HG02588 (cell line): Measurements from ENCODE around the gene WNK2.

ENCODE experiments used
- ATAC-seq: cut with Tn5 transposase; IDR thresholded peaks from one replicate; pipeline ENCODE4 v1.9.1; 2021; ENCODE audit warnings: mild to moderate bottlenecking, moderate library complexity; ENCODE audit not compliant: unreplicated experiment

Gene WNK2

GRCh38 chr9:93252116-93252780 lies 68.3 kb downstream of the WNK2 start:
- no peak for ATAC-seq

GRCh38 chr9:93252781-93253530 lies 69.0 kb downstream of the WNK2 start:
- ATAC-seq = no peak

DNA sequence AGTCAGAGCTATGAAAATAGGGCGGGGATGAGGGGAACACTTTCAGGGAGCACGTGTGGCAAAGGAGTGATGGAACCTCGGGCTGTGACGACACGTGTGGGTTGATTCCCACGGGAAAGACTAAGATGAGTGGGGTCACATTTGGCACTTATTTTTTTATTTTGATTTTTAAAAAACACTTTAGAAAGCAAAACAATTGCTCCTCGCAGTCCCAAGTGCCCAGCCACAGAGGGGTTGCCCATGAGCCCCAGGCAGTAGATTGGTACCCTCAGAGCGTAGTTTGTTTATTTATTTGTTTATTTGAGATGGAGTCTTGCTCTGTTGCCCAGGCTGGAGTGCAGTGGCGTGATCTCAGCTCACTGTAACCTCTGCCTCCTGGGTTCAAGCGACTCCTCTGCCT lies 69.7 kb downstream of the WNK2 start:
- ATAC-seq = no peak

DNA sequence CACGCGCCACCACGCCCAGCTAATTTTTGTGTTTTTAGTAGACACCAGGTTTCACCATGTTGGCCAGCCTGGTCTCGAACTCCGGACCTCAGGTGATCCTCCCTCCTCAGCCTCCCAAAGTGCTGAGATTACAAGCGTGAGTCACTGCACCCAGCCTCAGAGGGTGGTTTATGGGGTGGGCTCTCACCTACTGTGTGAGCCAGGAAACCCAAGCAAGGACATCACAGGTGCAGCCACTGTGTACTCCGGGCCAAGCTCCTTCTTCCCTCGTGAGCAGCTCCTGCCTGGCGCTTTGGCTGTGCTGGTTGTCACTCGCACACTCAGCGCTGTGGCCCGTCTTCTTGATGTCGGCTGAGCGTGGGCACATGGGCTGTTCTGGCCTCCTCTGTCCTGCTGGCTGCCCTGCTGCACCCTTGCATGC lies 70.1 kb downstream of the WNK2 start:
- ATAC-seq = no peak

DNA sequence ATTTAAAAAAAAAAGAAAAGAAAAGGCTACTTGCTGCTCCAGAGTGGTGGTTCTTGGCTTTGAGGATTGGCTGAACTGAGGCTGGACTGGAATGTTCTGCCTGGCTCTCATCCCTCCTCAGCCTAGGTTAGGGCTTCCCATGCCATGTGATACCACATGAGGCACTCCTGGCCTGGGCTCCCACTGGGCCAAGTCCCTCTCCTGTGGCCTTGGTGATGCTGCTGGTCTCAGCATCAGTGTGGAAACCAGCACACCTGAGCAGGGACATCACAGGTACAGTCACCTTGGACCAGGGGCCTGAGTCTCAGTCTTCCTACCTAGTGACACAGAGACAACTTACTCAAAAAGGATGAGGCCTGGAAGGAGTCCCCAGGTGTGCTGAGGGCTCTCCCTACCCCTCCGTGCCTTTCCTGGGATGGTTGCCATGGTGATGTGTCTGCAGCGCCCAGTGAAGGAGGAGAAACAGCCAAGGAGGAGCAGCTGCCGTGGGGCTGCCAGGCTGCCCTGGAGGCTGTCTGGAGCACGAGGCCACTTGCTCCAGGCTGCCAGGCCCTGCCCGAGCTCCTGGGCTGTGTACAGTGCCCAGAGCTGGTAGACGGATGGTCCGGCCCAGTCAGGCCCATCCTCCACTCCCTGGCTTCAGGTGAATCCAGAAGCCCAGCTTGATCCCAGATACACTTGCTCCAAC lies 71.0 kb downstream of the WNK2 start:
- no peak for ATAC-seq

GRCh38 chr9:93255494-93255867 lies 71.5 kb downstream of the WNK2 start:
- no peak for ATAC-seq

- no peak for ATAC-seq
Measured at GRCh38 chr9:93255994-93256877, 72.3 kb downstream of the WNK2 start.

GRCh38 chr9:93256878-93257807 lies 73.2 kb downstream of the WNK2 start:
- no peak for ATAC-seq

DNA sequence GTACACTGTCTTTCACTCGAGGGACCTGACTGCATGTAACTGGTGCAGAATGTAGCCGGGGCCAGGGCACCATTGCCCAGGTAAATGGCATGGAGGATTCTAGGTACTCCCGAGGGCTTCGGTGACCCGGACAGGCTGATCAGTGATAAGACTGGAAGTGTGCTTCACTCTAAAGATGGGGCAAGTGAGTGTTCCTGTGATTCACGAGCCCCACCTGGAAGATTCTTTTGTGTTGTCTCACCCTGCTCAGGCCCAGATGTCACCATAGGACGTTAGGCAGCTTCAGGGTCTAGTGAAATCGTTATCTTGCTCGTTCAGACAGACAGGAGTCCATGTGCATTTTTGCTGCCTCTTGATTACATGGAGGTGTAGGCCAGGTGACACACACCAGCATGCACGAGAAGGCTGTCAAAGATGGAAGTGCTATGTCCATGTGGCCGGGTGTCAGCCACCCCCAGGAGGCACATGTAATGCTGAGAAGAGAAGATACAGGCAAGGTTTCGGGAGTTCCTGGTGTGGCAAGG lies 73.9 kb downstream of the WNK2 start:
- ATAC-seq = no peak

DNA sequence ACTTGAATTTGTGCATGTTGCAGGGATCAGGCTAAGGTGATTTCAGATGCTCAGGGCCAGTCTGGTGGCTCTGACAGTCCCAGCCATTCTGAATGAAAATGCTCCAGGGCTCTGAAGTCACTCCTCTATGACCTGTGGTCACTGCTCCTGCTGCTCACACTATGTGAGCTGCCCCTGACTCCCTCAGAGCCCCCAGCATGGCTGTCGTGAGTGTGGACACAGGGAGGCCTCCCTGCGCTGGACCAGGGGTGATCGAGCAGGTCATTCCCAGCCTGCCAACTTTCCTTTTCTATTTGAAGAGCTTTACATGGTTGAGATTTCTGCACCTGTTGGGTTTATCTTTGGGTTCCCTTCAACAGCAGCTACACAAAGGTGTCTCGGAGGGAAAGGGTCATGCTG lies 74.5 kb downstream of the WNK2 start:
- ATAC-seq = no peak

DNA sequence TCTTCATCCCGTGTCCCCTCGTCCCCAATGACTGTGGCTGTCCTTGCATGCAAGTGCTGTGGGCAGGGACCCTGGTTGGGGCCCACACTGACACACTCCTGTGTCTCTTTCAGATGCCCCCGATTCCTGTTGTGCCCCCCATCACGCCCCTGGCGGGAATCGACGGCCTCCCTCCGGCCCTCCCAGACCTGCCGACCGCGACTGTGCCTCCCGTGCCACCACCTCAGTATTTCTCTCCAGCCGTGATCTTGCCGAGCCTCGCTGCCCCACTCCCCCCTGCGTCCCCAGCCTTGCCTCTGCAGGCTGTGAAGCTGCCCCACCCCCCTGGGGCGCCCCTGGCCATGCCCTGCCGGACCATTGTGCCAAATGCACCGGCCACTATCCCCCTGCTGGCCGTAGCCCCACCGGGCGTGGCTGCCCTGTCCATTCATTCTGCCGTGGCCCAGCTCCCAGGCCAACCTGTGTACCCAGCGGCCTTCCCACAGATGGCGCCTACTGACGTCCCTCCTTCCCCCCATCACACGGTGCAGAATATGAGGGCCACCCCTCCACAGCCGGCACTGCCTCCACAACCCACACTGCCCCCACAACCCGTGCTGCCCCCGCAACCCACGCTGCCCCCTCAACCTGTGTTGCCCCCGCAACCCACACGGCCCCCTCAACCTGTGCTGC lies 75.0 kb downstream of the WNK2 start:
- no peak for ATAC-seq

DNA sequence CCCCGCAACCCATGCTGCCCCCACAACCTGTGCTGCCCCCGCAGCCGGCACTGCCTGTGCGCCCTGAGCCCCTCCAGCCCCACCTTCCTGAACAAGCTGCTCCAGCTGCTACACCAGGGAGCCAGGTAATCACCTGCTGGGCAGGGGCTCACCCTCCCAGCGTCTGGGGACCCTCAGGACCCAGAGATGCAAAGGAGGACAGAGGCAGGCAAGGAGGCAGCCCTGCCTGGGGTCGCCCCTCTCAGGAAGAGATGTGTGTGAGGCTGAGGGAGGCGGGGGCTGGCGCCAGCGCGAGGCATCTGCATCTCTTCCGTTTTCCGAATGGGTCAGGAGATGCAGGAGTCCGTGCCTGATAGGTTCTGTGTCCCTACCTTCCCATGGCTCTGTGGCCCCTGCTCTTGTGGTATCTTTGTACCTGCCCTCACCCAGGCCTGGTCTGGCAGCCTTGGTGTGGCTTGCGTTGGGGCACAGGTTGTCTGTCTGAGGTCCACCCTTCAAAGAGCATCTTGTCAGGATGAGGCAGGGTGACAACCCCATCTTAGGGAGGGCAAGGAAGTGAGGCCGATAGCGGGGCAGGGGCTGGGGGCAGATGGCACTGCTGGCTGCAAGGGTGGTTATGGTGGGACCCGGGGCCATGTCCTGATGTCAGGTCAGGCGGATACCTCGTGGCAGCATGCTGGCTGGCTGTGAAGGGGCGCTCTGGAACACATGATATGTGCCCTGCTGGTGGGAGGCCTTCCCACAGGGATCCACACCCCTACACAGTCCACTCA lies 75.7 kb downstream of the WNK2 start:
- ATAC-seq = no peak

DNA sequence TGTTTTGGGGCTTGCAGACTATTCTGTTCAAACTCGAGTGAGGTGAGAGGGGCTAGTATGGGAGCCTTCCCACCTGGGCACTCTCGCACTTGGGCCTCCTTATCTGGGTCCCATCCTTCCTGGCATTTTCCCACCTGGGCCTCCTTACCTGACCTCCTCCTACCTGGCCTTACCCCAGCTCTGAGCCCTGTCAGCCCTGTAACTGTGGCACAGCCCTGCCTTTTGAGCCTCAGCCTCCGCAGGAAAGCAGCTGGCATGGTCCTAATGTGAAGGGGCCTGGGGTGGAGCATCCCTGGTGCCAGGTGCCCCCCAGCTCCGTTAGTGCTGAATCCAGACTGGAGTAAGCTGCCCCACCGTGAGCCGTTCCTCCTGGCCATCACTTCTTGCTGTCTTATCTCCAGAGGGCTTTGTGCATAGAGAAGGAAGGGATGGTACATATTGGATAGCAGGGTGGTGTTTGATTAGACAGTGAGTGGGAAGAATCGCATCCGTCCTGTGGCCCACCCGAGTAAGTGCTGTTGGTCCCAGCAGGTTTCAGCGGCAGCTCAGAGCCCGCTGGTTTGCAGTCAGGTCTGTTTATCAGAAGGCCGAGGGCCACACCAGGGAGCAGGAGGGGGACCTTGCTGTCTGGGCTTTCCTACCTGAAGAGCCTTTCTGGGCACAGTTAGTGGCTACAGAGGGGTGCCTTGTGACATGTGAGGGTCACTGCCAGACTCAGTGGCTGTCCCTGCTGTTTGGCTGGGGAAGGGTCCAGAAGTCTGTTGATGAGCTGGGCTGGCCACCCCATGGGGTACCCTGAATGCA lies 76.5 kb downstream of the WNK2 start:
- ATAC-seq = no peak

- no peak for ATAC-seq
Measured at GRCh38 chr9:93261281-93261680, 77.3 kb downstream of the WNK2 start.

DNA sequence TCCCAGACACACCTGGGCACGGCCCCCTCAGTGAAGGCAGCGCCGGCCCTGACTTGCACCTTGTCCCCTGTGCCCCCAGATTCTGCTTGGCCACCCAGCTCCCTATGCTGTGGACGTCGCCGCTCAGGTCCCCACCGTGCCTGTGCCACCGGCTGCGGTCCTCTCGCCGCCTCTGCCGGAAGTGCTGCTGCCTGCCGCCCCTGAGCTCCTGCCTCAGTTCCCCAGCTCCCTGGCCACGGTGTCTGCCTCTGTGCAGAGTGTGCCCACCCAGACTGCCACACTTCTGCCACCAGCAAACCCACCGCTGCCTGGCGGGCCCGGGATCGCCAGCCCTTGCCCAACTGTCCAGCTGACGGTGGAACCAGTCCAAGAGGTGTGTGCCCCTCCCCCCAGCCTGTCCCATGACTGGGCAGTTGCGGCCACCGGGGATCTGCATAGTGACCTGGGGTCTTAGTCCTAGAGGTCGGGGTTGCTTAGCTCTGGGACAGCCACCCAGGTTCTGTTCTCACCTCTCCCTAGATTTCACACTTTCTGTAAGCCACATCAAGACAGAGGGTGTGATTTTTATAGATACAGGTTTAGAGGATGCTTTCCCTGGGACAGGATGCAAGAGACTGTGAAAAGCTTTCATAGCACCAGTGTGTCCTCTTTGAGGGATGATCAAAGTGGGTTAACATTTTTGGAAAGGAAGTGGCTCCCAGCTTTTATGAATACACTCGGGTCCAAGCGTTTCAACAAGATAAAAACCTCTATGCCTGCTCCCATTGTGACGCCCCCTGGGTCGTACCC lies 78.0 kb downstream of the WNK2 start:
- no peak for ATAC-seq

- ATAC-seq = no peak
Measured at GRCh38 chr9:93262537-93263310, 78.8 kb downstream of the WNK2 start.
